GM21528 (cell line): ENCODE data around the gene TSPY3.
"Not testable (repeated sequence)": the region's sequence is repeated elsewhere in the genome, so short reads cannot be mapped to it uniquely, and the experiment has no call there.

Experiments
- ATAC-seq: cut with Tn5 transposase; IDR thresholded peaks from one replicate; pipeline ENCODE4 v1.9.1; 2021; ENCODE audit warnings: mild to moderate bottlenecking, moderate library complexity; ENCODE audit not compliant: unreplicated experiment, low FRiP score

The TSPY3 gene, protein sequence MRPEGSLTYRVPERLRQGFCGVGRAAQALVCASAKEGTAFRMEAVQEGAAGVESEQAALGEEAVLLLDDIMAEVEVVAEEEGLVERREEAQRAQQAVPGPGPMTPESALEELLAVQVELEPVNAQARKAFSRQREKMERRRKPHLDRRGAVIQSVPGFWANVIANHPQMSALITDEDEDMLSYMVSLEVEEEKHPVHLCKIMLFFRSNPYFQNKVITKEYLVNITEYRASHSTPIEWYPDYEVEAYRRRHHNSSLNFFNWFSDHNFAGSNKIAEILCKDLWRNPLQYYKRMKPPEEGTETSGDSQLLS

DNA sequence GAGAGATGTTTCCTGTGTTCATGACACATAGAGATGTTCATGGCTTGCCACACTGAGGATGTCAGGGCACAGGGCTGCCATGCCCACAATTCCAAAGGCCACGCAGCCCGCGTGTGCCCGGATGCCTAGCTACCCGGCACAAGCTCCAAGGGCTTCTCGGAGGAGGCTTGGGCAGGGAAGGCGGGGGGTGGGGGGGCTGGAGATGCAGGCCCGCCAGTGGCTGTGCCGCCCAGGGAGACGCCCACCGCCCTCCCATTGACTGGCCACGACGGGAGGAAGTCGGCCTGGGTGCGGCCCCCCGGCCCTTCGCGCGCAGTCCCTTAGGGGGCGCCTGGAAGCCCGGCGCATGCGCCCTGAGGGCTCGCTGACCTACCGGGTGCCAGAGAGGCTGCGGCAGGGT, at the start of gene TSPY3:
Gene TSPY3, plus strand, starts transcription at position 301 of the 400 bp plus-strand sequence. Its CDS starts 46 bp downstream, at position 347.
- ATAC-seq, result not testable (repeated sequence)

DNA sequence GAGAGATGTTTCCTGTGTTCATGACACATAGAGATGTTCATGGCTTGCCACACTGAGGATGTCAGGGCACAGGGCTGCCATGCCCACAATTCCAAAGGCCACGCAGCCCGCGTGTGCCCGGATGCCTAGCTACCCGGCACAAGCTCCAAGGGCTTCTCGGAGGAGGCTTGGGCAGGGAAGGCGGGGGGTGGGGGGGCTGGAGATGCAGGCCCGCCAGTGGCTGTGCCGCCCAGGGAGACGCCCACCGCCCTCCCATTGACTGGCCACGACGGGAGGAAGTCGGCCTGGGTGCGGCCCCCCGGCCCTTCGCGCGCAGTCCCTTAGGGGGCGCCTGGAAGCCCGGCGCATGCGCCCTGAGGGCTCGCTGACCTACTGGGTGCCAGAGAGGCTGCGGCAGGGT, 40.7 kb upstream of the TSPY3 start, which contains the start of gene TSPY8:
Gene TSPY8, plus strand, starts transcription at position 301 of the 400 bp plus-strand sequence. Its CDS starts 46 bp downstream, at position 347.
- ATAC-seq, result not testable (repeated sequence)

DNA sequence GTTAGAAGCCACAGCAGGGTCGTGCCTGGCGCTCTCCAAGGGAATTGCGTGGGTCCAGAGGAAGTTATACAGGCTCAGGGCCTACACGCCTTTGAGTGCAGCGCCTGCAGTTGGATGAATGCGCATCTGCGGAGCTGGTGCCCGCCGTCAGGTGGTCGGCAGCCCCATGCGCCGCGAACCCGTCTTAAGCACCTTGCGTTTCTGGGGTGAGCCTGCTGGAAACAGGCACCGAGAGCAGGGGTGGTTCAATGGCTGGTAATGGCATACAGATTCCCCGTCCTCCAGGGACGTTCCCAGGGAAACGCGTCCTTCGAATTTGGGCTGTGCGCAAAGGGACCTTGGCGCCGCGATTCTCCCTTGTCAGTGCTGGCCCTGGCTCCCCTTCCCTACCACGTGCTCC, 1.7 kb upstream of the TSPY3 start:
- ATAC-seq, result not testable (repeated sequence)
